GM10248 (cell line): Measurements from ENCODE around the gene AKAP11.
"Not testable (repeated sequence)": the region's sequence is repeated elsewhere in the genome, so short reads cannot be mapped to it uniquely, and the experiment has no call there.

ENCODE experiments used
- CTCF ChIA-PET: fragments of 300-600 bp; sonication (Branson Sonifier 250); formaldehyde crosslinking; extraction: SDS; loops from one replicate; lab custom pipeline; 2021; ENCODE audit warnings: antibody characterized with exemption; lab: Yijun Ruan, JAX
- POLR2A ChIA-PET: fragments of 350-650 bp; sonication (Branson Sonifier 250); formaldehyde crosslinking; extraction: SDS; loops from one replicate; lab custom pipeline; 2020; ENCODE audit warnings: antibody characterized with exemption; lab: Yijun Ruan, JAX
- DNase-seq: peaks from one replicate; pipeline ENCODE4 v3.0.0; 2012; ENCODE audit errors: extremely low spot score
- CTCF ChIP-seq: IDR thresholded peaks from 2 replicates; pipeline ENCODE4 v1.5.1; 2012; ENCODE audit warnings: mild to moderate bottlenecking, low read depth; ENCODE audit errors: extremely low read depth, missing control alignments, control extremely low read depth

The AKAP11 gene

GRCh38 chr13:42272115-42272803 is at the start of gene AKAP11:
Gene AKAP11 (plus strand): TSS chr13:42272152. CDS start chr13:42286349, 14,197 bp downstream.
- no peak for DNase-seq
- ChIA-PET CTCF (interaction anchor here (0.7 to 2.0 kb wide), 6 partner anchors 11 to 323 kb away, joined by 3 to 5 read pairs (median 4); no protein-coding TSS in a partner anchor), POLR2A (interaction anchor here (1.4 kb wide), 1 partner anchor 108 kb away, joined by 3 read pairs; no protein-coding TSS in a partner anchor)
- no peak for TF ChIP-seq CTCF

- ChIA-PET POLR2A (no interaction called here), CTCF (interaction anchor here (1.3 to 1.4 kb wide), 2 partner anchors 9 to 57 kb away, joined by 3 to 4 read pairs; no protein-coding TSS in a partner anchor)
- TF ChIP-seq CTCF = no peak
- DNase-seq = no peak
Observed at GRCh38 chr13:42223681-42224080, 48.3 kb upstream of the AKAP11 start.

- no peak for TF ChIP-seq CTCF
- DNase-seq = no peak
- CTCF ChIA-PET = interaction anchor here (1.4 to 2.4 kb wide), 3 partner anchors 9 to 58 kb away, joined by 3 to 9 read pairs (median 4); no protein-coding TSS in a partner anchor
- POLR2A ChIA-PET = no interaction called here
Observed at GRCh38 chr13:42225051-42225450, 46.9 kb upstream of the AKAP11 start.

GRCh38 chr13:42226759-42227158 is 45.2 kb upstream of the AKAP11 start:
- DNase-seq, CTCF ChIA-PET, POLR2A ChIA-PET: not testable (repeated sequence)

- TF ChIP-seq CTCF = no peak
- DNase-seq = no peak
- ChIA-PET CTCF (no interaction called here), POLR2A (no interaction called here)
Observed at GRCh38 chr13:42228527-42228926, 43.4 kb upstream of the AKAP11 start.

- ChIA-PET CTCF (no interaction called here), POLR2A (no interaction called here)
- DNase-seq = no peak
- TF ChIP-seq CTCF = no peak
Observed at GRCh38 chr13:42229287-42229686, 42.7 kb upstream of the AKAP11 start.

- DNase-seq = no peak
- ChIA-PET CTCF (interaction anchor here (1.3 to 1.6 kb wide), 2 partner anchors 9 to 12 kb away, joined by 4 to 7 read pairs; no protein-coding TSS in a partner anchor), POLR2A (no interaction called here)
- TF ChIP-seq CTCF = no peak
Observed at GRCh38 chr13:42232671-42233070, 39.3 kb upstream of the AKAP11 start.
